ENCODE data around the gene CCL25.
"Not testable (repeated sequence)": the region's sequence is repeated elsewhere in the genome, so short reads cannot be mapped to it uniquely, and the experiment has no call there.

The CCL25 gene, protein sequence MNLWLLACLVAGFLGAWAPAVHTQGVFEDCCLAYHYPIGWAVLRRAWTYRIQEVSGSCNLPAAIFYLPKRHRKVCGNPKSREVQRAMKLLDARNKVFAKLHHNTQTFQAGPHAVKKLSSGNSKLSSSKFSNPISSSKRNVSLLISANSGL

DNA sequence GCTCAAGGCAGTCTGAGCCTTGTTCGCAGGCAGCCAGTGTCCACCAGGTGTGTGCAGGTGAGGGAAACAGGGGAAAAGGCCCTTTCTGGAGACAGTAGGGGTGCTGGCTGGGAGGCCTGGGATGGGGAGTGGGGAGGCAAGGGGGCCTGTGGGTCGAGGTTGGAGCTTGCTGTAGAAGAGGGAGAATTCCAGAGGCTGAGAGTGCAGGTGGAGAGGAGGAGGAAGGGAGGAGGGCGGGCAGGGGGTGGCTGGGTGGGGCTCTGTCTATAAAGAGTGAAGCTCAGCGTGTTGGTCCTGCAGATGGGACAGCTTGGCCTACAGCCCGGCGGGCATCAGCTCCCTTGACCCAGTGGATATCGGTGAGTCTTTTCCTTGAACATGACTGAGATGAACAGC is at the start of gene CCL25:
Gene CCL25 (plus strand): TSS at position 297 of the 396 bp plus-strand sequence. CDS start 290 bp downstream, outside the sequence.
- DNase-seq (ENCODE audit: low read depth), result no peak

DNA sequence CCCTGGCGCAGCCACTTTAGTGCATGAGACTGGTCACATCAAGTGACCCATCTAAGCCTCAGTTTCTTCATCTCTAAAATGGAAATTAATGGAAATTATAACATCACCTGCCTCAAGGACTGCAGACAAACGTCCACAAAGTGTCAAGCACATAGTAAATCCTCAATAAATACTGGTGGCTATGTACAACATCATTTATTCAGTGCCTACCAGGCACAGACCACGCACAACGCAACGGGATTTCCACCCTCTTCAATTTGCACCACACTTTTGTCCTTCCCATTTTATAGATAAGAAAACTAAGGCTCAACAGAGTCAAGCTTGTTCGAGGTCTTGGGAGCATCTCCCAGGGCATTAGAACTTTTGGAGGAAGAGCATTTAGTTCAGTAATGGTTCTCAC is 48.6 kb upstream of the CCL25 start:
- DNase-seq (ENCODE audit: low read depth), result no peak

DNA sequence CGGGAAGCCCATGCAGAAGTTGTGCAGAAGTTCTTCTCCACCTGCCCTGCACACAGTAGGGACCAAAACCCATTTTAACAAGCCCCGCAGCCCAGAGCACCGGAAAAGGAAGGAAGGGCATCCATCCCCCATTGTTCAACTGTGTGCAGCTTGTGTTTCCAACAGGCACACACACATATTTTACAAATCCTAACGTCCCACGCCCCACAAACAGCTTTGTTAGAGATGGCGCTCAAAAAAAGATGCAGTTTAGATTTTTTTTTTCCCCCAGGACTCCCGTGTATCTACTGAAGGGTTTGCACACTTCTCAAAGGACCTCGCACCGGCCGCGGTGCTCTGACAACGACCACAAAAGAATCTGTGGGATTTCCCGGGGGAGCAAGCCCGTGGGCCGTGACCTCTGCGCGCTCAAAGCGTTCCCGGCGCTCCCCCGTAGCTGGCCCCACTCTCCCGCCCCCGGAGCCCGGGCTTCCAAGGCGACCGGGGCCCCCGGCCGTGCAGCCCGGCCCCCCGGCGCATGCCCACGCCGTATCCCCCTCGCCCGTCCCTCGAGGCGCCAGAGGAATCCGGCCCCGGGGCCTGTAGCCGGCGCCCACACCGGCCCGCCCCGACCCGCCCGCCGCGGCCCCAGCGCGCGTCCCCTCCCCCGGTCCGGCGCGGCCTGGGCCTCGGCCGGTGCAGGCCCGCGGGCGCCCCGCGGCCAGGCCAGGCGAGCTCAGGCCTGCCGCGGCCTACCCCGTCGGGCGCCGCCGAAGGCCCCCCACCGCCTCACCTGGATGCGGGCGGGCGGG is 47.6 kb upstream of the CCL25 start:
- no peak for DNase-seq (ENCODE audit: low read depth)

DNA sequence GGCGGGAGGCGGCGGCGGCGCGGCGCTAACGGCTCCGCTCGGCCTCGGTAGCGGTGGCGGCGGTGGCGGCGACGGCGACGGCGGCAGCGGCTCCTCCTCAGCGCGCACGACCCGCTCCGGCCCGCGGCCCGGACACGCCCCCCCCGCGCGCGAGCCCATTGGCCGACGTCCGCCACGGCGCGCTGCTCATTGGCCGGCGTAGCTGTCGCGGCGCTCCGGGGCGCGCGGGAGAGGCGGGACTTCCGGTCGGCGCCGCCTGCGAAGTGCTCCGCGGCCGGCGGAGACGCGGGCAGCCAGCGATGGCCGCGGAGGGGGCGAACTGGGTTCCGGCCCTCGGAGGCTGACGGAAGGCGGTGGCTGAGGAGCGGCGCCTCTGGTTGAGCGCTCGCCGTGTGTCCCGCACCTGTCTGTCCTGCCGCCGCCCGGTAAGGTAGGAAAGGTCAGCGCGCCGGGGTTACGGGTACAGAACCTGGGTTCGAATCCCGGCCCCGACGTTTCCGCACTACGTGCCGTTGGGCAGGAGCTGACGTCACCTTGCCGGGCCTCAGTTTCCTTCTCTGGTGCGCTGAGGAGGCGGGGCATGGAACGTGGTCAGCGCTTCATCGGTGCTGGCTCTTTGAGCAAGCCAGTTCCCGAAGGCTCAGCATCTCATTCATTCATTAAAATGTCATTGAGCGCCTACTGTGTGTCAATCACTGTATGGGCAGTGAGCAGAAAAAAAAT is 46.9 kb upstream of the CCL25 start, which contains the start of gene ELAVL1:
Gene ELAVL1 (minus strand): TSS at position 108 of the 723 bp plus-strand sequence. CDS start 13,826 bp downstream, outside the sequence.
- DNase-seq (ENCODE audit: low read depth), result peak; percentile 75

DNA sequence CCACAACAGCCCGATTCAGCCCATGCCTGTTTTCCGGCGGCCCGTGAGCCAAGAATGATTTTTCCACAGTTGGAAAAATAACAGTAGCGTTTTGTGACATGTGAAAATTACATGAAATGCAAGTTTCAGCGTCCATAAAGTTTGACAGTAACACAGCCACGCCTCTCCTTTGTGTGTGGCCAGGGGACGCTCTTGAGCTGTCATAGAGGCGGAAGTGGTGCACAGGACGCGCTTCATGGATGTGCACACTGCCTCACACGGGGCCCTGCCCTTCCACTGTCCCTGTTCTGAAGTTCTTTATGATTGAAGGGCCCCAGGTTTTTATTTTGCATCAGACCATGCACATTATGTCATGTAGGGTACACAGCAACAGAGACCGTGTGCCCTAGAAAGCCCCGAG is 34.8 kb upstream of the CCL25 start:
- DNase-seq (ENCODE audit: low read depth), result no peak

DNA sequence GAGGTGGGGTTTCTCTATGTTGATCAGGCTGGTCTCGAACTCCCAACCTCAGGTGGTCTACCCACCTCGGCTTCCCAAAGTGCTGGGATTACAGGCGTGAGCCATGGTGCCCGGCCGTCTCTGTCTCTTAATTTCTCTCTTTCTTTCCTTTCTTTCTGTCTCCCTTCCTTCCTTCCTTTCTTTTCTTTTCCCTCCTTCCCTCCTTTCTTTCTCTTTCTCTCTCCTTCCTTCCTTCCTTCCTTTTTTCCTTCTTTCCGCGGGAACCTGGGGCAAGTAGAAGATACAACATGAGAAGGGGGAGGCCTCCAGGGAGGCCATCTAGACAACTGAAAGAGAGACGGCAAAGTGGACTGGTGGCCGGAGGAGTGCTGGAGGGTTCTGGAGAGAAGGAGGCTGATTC is 31.9 kb upstream of the CCL25 start:
- no peak for DNase-seq (ENCODE audit: low read depth)

DNA sequence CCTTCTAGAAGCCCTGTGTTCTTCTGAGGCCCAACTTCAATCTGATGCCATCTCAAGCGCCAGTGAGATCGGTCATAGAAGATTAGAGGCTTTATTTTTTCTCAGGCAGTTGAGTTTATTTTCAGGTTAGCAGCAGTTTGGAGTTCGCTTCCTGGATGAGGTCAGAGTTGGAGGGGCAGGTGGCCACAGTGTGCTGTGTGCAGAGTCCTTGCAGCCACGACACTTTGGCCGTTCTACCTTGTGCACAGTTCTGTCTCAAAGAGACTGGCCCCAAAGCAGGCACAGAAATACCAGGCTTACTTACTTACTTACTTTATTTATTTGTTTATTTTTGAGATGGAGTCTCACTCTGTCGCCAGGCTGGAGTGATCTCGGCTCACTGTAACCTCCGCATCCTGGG is 31.2 kb upstream of the CCL25 start:
- no peak for DNase-seq (ENCODE audit: low read depth)

DNA sequence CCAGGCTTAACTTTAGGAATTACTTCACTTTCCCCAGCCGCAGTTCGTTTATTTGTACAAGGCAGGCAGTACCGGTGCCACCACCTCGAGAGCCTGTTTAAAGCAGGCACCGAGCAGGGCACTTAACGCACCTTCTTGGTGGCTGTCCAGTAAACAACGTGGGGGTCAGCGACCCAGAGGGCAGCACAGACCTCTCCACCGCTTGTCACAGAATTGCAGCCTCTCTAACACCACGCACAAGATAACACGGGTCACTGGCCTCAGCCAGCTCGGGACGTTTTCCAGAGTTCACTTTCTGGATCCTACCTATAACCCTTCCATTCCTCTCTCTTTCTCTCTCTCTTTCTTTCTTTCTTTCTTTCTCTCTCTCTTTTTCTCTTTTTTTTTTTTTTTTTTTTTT is 30.3 kb upstream of the CCL25 start:
- DNase-seq (ENCODE audit: low read depth), result no peak

DNA sequence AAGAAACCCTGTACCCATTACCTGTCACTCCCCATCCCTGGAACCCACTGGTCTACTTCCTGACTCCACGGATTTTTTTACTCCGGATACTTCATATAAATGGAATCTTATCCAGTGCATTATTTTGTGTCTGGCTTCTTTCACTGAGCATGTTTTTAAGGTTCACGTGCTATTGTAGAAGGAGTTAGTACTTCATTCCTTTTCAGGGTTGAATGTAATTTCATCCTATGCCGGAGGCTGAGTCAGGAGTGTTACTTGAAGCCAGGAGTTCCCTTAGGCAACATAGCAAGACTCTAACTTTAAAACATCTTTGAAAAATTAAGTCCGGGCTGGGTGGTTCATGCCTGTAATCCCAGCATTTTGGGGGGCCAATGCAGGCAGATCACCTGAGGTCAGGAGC is 29.2 kb upstream of the CCL25 start:
- DNase-seq (ENCODE audit: low read depth), result no peak

DNA sequence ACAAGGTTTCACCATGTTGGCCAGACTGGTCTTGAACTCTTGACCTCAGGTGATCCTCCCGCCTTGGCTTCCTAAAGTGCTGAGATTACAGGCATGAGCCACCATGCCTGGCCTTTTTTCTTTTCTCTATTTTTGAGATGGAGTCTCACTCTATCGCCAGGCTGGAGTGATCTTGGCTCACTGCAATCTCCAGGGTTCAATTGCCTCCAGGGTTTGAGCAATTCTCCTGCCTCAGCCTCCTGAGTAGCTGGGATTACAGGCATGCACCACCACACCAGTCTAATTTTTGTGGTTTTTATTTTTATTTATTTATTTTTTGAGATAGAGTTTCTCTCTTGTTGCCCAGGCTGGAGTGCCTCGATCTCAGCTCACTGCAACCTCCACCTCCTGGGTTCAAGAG is 28.3 kb upstream of the CCL25 start:
- DNase-seq (ENCODE audit: low read depth), result not testable (repeated sequence)

DNA sequence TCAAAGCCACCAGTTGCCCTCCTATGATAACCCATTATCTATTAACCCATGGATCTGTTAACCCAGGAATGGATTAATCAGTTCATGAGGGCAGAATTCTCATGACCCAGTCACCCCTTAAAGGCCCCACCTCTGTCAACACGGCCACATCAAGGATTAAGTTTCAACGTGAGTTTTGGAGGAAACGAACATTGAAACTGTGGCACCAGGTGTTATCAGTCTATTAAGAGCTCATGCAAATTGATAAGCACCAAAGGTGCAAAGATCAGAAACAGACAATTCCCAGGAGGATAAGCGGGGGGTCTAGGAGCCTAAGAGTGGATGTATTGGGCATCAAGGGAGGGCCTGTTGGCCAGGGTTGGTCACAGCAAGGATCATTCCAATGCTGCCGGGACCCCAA is 27.2 kb upstream of the CCL25 start:
- DNase-seq (ENCODE audit: low read depth), result no peak

DNA sequence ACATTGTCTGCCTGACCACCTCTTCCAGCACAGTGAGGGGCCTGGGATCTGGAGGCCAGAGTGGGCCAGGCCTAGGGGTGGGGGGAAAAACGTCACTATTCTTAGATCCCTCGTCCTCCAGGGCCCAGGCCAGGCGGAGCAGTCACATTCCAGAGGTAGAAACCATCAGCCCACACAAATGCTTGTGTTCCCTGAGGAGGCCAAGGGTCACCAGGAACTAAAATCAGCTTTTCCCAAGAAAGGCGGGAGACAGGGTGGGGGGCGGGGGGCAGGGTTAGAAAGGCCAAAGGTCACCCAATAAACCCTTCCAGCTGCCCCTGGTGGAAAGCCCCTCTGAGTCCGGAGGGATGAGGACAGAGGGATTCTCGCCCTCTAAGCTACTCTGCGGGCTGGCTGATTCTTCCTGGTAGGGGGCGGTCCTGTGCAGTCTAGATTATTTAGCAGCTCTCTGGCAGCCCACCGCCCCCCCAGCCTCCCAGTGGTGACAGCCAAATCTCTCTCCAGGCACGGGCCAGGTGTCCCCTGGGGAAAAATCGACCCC is 23.5 kb upstream of the CCL25 start:
- no peak for DNase-seq (ENCODE audit: low read depth)

DNA sequence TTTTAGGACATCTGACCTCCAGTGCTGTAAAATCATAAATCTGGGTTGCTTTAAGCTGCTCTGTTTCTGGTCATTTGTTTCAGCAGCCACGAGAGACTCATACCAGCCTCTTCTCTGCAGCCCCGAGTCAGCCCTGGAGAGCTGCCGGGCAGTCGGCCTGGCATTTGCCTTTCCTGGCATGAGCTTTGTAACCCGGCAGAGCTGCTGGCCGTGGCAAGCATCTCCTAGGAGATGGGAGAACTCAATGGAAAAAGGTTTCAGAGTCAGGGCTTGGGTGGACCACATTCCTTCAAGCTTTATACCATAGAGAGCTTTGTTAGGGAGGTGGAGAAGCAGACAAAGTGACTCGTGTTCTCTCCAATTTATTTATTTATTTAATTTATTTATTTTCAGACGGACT is 21.6 kb upstream of the CCL25 start:
- no peak for DNase-seq (ENCODE audit: low read depth)

DNA sequence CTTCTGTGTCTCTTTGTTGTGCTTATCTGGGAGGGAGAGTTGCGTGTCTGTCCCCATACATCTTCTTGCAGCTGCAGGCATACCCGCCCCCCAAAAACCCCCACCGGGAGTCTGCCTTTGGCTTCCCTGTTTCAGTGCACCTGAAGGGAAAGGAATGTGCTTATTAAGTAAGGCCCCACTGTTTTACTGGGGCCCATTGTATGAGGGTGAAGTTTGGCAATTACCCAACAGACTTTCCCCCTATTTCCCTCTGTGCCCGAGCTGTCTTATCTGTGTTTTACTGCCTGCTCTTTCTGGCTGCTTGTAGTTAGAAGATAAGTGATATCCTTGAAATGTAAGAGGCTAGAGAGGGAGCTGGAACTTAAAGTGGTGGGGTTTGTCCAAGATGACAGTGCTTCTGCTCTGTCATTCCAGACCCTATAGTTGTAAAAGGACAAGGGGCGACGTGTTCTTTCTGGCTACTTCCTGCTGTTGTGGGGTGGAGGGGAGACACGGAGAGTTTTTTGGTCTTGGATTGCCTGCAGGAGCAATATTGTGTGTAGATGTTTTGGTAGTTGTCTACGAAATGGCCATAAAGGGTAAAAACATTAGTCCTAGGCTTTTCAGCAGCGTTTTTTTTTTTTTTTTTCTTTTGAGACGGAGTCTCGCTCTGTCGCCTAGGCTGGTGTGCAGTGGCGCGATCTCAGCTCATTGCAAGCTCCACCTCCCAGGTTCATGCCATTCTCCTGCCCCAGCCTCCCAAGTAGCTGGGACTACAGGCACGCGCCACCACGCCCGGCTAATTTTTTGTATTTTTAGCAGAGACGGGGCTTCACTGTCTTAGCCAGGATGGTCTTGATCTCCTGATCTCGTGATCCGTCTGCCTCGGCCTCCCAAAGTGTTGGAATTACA is 19.0 kb upstream of the CCL25 start:
- DNase-seq (ENCODE audit: low read depth), result not testable (repeated sequence)

DNA sequence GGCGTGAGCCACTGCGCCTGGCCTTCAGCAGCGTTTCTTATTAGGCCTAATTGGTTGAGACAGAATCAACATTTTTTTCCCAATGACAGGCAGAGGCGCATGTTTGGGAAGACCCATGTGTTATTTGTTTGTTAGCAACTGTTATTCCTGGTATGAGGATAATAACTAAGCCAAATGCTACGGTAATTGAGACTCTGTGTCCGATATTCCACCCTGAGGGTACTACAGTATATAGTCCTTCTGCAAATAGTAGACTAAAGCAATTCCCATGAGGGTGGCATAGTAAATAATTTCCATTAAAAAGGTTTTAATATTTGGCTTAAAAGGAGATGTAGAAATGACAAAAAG is 18.4 kb upstream of the CCL25 start:
- no peak for DNase-seq (ENCODE audit: low read depth)

DNA sequence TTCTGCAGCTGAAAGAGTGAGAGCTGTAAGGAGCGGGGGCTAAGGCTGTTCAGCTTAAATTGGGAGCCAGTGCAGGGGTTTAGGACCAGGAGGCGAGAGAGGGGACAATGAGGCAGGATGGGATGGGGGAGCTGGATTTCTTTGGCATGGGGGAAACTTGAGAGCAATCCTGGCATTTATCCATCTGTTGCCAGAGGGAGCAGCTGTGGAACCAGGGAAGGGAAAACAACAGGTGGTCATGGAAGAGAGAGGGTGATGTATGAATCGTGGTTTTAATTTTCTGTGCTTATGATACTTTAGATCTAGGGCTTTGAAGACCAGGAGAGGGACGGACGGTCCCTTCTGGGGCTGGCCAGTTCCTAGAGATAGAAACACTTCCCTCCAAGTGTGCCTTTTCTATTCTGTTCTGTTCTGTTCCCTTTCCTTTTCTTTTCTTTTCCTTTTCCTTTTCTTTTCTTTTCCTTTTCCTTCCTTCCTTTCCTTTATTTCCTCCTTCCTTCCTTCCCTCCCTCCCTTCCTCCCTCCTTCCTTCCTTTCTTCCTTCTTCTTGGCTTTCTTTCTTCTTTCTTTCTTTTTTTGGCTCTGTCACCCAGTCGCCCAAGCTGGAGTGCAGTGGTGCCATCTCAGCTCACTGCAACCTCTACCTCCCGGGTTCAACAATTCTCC is 16.0 kb upstream of the CCL25 start:
- DNase-seq (ENCODE audit: low read depth), result no peak

DNA sequence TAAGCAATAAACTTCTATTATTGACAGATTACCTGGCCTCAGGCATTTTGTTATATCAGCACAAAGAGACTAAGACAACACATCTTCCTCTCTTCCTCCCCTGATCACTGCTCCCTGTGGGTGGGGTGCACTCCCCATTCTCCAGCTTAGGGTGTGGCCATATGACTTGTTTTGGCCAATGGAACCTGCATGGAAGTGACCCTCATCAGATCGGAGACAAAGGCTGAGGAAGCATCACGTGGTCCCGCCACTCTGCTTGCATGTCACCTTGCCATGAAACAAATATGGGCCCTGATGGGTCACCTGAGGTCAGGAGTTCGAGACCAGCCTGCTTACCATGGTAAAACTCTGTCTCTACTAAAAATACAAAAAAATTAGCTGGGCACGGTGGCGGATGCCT is 13.7 kb upstream of the CCL25 start:
- no peak for DNase-seq (ENCODE audit: low read depth)

DNA sequence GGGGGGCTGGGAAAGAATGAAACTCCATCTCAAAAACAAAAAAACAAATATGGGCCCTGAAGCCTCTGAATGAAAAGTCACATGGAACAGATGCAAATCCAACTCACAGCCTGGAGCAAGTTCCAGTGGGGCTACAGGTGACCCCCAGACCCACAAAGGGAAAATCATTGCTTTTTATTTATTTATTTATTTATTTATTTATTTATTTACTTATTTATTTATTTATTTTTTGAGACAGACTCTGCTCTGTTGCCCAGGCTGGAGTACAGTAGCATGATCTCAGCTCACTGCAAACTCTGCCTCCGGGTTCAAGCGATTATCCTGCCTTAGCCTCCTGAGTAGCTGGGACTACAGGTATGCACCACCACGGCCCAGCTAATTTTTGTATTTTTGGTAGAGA is 13.3 kb upstream of the CCL25 start:
- DNase-seq (ENCODE audit: low read depth), result no peak

DNA sequence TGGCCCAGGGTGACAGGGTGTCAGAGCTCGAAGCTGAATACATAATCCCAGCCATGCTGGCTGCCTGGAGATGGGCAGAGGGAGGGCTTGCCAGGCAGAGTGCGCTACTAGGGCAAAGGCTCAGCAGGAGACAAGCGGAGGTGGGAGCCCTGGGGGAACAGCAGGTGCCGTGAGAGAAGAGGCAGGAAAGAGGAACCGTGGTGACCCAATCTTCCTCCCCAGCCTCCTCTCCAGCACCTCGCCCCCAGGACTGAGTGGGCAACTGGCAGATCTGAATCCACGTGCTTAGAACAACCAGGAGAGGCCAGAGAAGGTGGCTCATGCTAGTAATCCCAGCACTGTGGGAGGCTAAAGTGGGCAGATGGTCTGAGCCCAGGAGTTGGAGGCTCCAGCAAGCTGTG is 11.0 kb upstream of the CCL25 start:
- DNase-seq (ENCODE audit: low read depth), result no peak

DNA sequence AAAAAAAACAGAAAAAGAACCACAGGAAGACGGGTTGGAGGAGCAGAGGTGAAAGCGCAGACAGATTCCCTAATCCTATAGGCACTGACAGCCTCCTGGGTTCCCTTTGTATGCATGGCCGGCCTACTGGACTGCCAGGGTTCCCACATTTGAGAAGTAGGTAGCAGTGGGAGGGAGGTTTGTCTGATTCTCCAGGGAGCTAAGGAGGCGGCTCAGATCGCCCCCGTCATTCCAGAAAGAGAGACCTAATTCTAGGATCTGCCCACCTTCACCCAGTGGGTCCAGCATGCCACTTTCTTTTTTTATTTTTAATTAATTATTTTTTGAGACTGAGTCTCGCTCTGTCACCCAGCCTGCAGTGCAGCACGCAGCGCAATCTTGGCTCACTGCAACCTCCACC is 9.7 kb upstream of the CCL25 start:
- no peak for DNase-seq (ENCODE audit: low read depth)

DNA sequence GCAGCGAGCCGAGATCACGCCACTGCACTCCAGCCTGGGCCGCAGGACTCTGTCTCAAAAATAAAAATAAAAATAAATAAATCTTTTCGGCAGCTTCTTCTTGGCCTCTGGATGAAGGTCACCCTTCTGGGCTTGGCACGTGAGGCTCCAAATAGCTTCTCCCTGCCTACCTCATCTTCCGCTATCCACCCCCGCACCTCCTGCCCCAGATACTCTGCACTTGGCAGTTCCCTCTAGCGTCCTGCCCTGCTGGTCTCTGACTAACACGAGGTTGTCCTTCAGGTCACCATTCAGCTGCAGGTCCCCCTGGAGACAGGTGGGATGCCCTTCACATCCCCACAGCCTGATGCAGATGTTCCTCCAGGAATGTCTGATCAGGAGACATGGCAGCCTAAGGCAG is 8.5 kb upstream of the CCL25 start:
- DNase-seq (ENCODE audit: low read depth), result no peak
